ENCODE measurements around the gene SDHB.

SDHB gene

DNA sequence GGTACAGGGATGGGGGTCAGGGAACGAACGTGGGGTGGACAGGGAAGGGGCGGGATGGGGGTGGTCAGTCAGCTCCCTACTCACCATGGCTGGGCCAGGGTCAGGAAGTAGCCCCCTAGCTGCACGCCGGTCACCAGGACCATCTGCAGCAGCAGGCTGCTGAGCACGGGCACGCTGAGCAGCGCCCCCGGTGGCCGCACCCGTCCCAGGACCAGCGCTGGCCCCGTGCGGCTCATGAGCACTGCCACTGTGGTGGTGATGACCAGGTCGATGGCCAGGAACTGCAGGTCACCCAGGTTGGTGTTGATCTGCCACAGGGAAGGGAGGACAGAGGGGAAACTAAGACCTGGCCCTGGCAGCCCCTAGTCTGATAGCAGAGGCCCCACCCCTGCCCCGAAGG, 66.9 kb downstream of the SDHB start:
- peak; percentile 18 for TF ChIP-seq CTCF (conservative IDR thresholded peaks at IDR 0.05; ENCODE audit: control insufficient read depth, insufficient read depth, low read depth, low read length)
- DNase-seq (ENCODE audit: low read depth): no peak
- H3K4me3 ChIP-seq (ENCODE audit: control insufficient read depth, low read depth, low read length): no peak overlapping the region

DNA sequence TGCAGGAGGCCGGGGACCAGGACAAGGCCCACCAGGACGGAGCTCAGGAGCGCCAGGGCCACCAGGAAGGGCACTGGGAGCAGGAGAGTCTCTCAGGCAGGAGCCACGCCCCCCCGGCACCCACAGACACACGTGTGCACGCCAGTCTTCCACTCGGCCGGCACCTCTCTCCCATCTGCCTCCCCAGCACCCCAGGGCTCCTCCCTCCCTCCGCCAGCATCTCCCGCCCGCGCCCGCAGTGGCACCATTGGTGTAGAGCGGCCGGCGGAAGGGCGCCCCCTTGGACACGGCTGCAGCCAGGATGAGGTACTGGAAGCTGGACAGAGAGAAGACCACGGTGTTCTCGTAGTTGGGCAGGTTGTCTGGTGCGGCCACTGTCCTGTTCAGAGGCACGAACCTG, 67.3 kb downstream of the SDHB start:
- H3K4me3 ChIP-seq (ENCODE audit: control insufficient read depth, low read depth, low read length): no peak overlapping the region
- no peak for TF ChIP-seq CTCF (conservative IDR thresholded peaks at IDR 0.05; ENCODE audit: control insufficient read depth, insufficient read depth, low read depth, low read length)
- DNase-seq (ENCODE audit: low read depth): no peak

- no peak for DNase-seq (ENCODE audit: low read depth)
- TF ChIP-seq CTCF (conservative IDR thresholded peaks at IDR 0.05; ENCODE audit: control insufficient read depth, insufficient read depth, low read depth, low read length): no peak
Measured at GRCh38 chr1:16986113-16986512, 67.7 kb downstream of the SDHB start.

DNA sequence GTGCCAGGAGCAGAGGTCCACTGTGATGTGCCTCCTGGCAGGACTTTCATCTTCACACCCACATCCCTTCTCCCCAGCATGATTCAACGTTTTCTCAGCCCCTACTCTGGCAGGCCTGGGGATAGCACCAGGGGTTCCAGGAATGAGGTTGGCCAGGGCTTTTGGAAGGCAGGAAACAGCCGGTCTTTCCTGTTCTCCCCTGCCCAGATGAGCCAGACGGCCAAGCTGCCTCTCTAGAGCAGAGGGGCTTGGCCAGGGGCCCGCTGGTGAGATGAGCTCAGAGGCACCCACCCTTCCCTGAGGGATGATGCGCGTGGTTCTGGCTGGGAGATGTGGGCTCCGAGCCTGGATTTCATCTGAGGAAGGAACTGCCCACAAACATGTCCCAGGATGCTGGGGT, 69.1 kb downstream of the SDHB start:
- no peak overlapping the region for H3K4me3 ChIP-seq (ENCODE audit: control insufficient read depth, low read depth, low read length)
- DNase-seq (ENCODE audit: low read depth): peak; percentile 95
- TF ChIP-seq CTCF (conservative IDR thresholded peaks at IDR 0.05; ENCODE audit: control insufficient read depth, insufficient read depth, low read depth, low read length): no peak

More at GRCh38 chr1:16986113-16986512, 67.7 kb downstream of the SDHB start:
- H3K4me3 ChIP-seq (ENCODE audit: control insufficient read depth, low read depth, low read length): no peak overlapping the region

DNA sequence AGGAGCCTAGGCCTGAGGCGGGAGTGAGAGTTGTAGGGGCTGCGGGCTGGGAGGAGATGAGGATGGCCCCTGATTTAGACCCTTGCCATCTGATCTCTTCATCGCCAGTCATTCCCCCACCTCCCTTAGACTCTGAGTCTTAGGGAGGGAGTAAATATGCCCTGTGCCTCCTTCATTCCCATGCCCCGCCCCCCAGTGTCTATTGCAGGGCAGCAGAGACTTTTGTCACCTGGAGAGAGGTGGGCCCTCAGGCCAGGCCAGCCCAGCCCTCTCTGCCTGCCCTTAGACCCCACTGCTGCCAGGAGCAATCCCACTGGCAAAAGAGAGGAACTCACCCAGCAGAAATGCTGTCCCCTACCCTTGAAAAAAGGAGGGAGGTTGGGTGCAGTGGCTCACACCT, 70.2 kb downstream of the SDHB start:
- H3K4me3 ChIP-seq (ENCODE audit: control insufficient read depth, low read depth, low read length): no peak overlapping the region
- DNase-seq (ENCODE audit: low read depth): no peak
- no peak for TF ChIP-seq CTCF (conservative IDR thresholded peaks at IDR 0.05; ENCODE audit: control insufficient read depth, insufficient read depth, low read depth, low read length)

DNA sequence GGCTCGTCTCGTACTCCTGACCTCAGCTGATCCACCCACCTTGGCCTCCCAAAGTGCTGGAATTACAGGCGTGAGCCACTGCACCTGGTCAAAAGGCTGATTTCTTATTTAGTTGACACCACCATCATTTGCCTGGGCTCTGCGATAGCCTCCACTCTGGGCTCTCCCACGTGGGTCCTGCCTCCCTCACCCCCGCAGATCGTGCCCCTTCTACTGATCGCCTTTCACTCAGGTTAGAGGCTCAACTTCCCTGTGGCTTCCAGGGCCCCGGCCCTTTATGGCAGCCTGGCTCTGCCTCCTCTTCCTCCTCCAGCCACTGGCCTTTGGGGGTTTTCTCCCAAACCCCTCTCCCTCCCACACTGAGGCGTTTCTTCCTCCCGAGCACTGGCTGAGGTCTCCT, 70.9 kb downstream of the SDHB start:
- DNase-seq (ENCODE audit: low read depth): no peak

More for the DNA sequence above, 70.9 kb downstream of the SDHB start:
- no peak overlapping the region for H3K4me3 ChIP-seq (ENCODE audit: control insufficient read depth, low read depth, low read length)
- TF ChIP-seq CTCF (conservative IDR thresholded peaks at IDR 0.05; ENCODE audit: control insufficient read depth, insufficient read depth, low read depth, low read length): no peak
